ENCODE measurements around the gene ORAI2.
A peak's percentile ranks its signal among the peaks of the same experiment; 100 is the strongest.

Gene ORAI2

GRCh38 chr7:102433219-102434038 lies at the start of gene ORAI2:
Gene ORAI2, plus strand, starts transcription at chr7:102433575. Its CDS starts 5,382 bp downstream, at chr7:102438957.
- ChIA-PET CTCF (interaction anchor here (0.6 kb wide), 1 partner anchor 18 kb away, joined by 3 read pairs; no protein-coding TSS in a partner anchor), POLR2A (ENCODE audit: low non-redundant PET) (interaction anchor here (0.7 kb wide), 1 partner anchor 39 kb away, joined by 3 read pairs; no protein-coding TSS in a partner anchor)
- peak; percentile 78 for DNase-seq (ENCODE audit: low spot score)
- no peak for TF ChIP-seq CTCF (conservative IDR thresholded peaks at IDR 0.05; ENCODE audit: low read depth)
- H3K27ac ChIP-seq: peak within 1 kb of the TSS; percentile 89

- CTCF ChIA-PET: no interaction called here
- TF ChIP-seq CTCF (conservative IDR thresholded peaks at IDR 0.05; ENCODE audit: low read depth): no peak
- no peak overlapping the region for H3K27ac ChIP-seq
- POLR2A ChIA-PET (ENCODE audit: low non-redundant PET): no interaction called here
- DNase-seq (ENCODE audit: low spot score): no peak
These were observed 46.3 kb upstream of the ORAI2 start for GRCh38 chr7:102387064-102387463.

GRCh38 chr7:102389810-102390209 lies 43.6 kb upstream of the ORAI2 start:
- no peak for DNase-seq (ENCODE audit: low spot score)
- TF ChIP-seq CTCF (conservative IDR thresholded peaks at IDR 0.05; ENCODE audit: low read depth): no peak
- POLR2A ChIA-PET (ENCODE audit: low non-redundant PET): no interaction called here
- no peak overlapping the region for H3K27ac ChIP-seq
- CTCF ChIA-PET: interaction anchor here (0.7 to 1.6 kb wide), 5 partner anchors 15 to 113 kb away, joined by 3 to 7 read pairs (median 4); no protein-coding TSS in a partner anchor

- 0 out of 2 replicates have a peak overlapping the region, but pooled peaks have one; percentile 4 for H3K27ac ChIP-seq
- TF ChIP-seq CTCF (conservative IDR thresholded peaks at IDR 0.05; ENCODE audit: low read depth): peak; percentile 96
- DNase-seq (ENCODE audit: low spot score): peak; percentile 82
- CTCF ChIA-PET: interaction anchor here (0.6 to 1.6 kb wide), 6 partner anchors 19 to 113 kb away, joined by 3 to 7 read pairs (median 4); partner anchors contain the start of gene SH2B2
- POLR2A ChIA-PET (ENCODE audit: low non-redundant PET): no interaction called here
These were observed 42.5 kb upstream of the ORAI2 start for GRCh38 chr7:102390697-102391484.

GRCh38 chr7:102392330-102392729 lies 41.0 kb upstream of the ORAI2 start:
- ChIA-PET CTCF (interaction anchor here (1.6 kb wide), 1 partner anchor 113 kb away, joined by 7 read pairs; no protein-coding TSS in a partner anchor), POLR2A (ENCODE audit: low non-redundant PET) (no interaction called here)
- no peak for TF ChIP-seq CTCF (conservative IDR thresholded peaks at IDR 0.05; ENCODE audit: low read depth)
- no peak for DNase-seq (ENCODE audit: low spot score)
- no peak overlapping the region for H3K27ac ChIP-seq

- DNase-seq (ENCODE audit: low spot score): no peak
- no peak for TF ChIP-seq CTCF (conservative IDR thresholded peaks at IDR 0.05; ENCODE audit: low read depth)
- peak overlapping the region; percentile 15 for H3K27ac ChIP-seq
- POLR2A ChIA-PET (ENCODE audit: low non-redundant PET): interaction anchor here (0.6 kb wide), 1 partner anchor 85 kb away, joined by 3 read pairs; no protein-coding TSS in a partner anchor
- CTCF ChIA-PET: interaction anchor here (0.9 to 1.0 kb wide), 2 partner anchors 14 to 105 kb away, joined by 3 read pairs; no protein-coding TSS in a partner anchor
These were observed 39.9 kb upstream of the ORAI2 start for GRCh38 chr7:102393467-102393866.
